Left colon (tissue), 2 donors: ENCODE measurements around the gene FBXW5. TPM values are rescaled to one million over a fixed set of nuclear protein-coding genes. Genes with fewer than 3 reads are reported as not detected.

ENCODE experiments used
- ATAC-seq: fragments of 200-7000 bp; cut with Tn5 transposase; one replicate; pipeline ENCODE4 v1.9.1; 2020; ENCODE audit warnings: mild to moderate bottlenecking, moderate library complexity
- DNase-seq, 2 donors: peaks; one replicate each; pipeline ENCODE4 v3.0.0-alpha.2; 2020
- intact Hi-C, 2 donors: fragments of 100-400 bp; cut with DNase I in 1 of 2; cut with micrococcal nuclease in 1 of 2; formaldehyde crosslinking; loops; one replicate each; pipeline versions ENCODE4 v1.11.2 to v1.14.0; 2022; cut with DNase I, micrococcal nuclease
- total RNA-seq, 2 donors: library from RNA; stranded (reverse); fragmentation: NEBNext Ultra II Directional; extraction: Animal tissue kit (Norgen Biotek cat#: 25700); gene quantifications; one replicate each; pipeline ENCODE4 v1.2.1, GENCODE V29; 2021
- donor health status: DM: no; HTN: no; CAD: no.
- donor health status: DM: yes; HTN: yes; CAD: no.

FBXW5 gene
- total RNA-seq, 2 donors from 2014 or later = 167 to 195 TPM

GRCh38 chr9:136901516-136902258 is 42.9 kb downstream of the FBXW5 start:
- ATAC-seq (peak; percentile 62), DNase-seq (peak; percentile 81 to 85)
- intact Hi-C loops = no loop called here

- peak; percentile 1 for ATAC-seq
- DNase-seq = peak in 1 of 2 donors; percentile 26
- intact Hi-C loops = no loop called here
Observed at GRCh38 chr9:136900988-136901515, 43.5 kb downstream of the FBXW5 start.

GRCh38 chr9:136900556-136900955 is 44.0 kb downstream of the FBXW5 start:
- DNase-seq (no peak), ATAC-seq (no peak)
- intact Hi-C loops = no loop called here

- intact Hi-C loops = no loop called here
- DNase-seq = peak; percentile 72 to 83
Observed at GRCh38 chr9:136899196-136899595, 45.3 kb downstream of the FBXW5 start.

GRCh38 chr9:136898483-136899100 is 45.9 kb downstream of the FBXW5 start:
- intact Hi-C loops = no loop called here
- no peak for ATAC-seq

More at GRCh38 chr9:136899196-136899595, 45.3 kb downstream of the FBXW5 start:
- ATAC-seq = peak; percentile 43

GRCh38 chr9:136896027-136896426 is 48.5 kb downstream of the FBXW5 start:
- intact Hi-C loops = no loop called here
- DNase-seq (no peak), ATAC-seq (no peak)

More at GRCh38 chr9:136898483-136899100, 45.9 kb downstream of the FBXW5 start:
- DNase-seq = no peak

GRCh38 chr9:136890661-136891060 is 53.9 kb downstream of the FBXW5 start:
- intact Hi-C loops = no loop called here
- no peak for DNase-seq
- no peak for ATAC-seq

Other genes starting within 250 kb of the FBXW5 start
- gene DIPK1B, start 232.2 kb downstream of the FBXW5 start, total RNA-seq = 1 to 10 TPM; 1.3 to 2.1 TPM
- 1 to 10 TPM; 1.2 to 2.4 TPM for gene LCN10, start 201.8 kb downstream of the FBXW5 start, total RNA-seq
- gene LCN6, start 196.2 kb downstream of the FBXW5 start, total RNA-seq = 1 to 10 TPM; 1.0 to 3.6 TPM
- under 1 TPM in 1 of 2 donors, not detected in 1; 0.36 TPM for gene LCN8, start 186.5 kb downstream of the FBXW5 start, total RNA-seq
- gene LCN15, start 180.2 kb downstream of the FBXW5 start, total RNA-seq = 10 to 100 TPM in 1 of 2 donors, 1 to 10 TPM in 1; 8.0 to 15.9 TPM
- 100 to 1,000 TPM; 239 to 377 TPM for gene TMEM141, start 153.4 kb downstream of the FBXW5 start, total RNA-seq
- gene CCDC183, start 148.4 kb downstream of the FBXW5 start, total RNA-seq = 10 to 100 TPM; 20.6 to 35.1 TPM
- 100 to 1,000 TPM; 120 to 132 TPM for gene RABL6, start 136.8 kb downstream of the FBXW5 start, total RNA-seq
- 10 to 100 TPM; 10.4 to 11.1 TPM for gene AJM1, start 102.3 kb downstream of the FBXW5 start, total RNA-seq
- 100 to 1,000 TPM; 109 to 154 TPM for gene PHPT1, start 95.3 kb downstream of the FBXW5 start, total RNA-seq
- gene MAMDC4, start 92.4 kb downstream of the FBXW5 start, total RNA-seq = 10 to 100 TPM; 19.1 to 20.1 TPM
- gene EDF1, start 78.4 kb downstream of the FBXW5 start, total RNA-seq = 100 to 1,000 TPM; 434 to 466 TPM
- gene TRAF2, start 58.2 kb downstream of the FBXW5 start, total RNA-seq = 10 to 100 TPM; 23.7 to 25.3 TPM
- 1 to 10 TPM; 3.9 to 8.3 TPM for gene C8G, start 505 bp upstream of the FBXW5 start, total RNA-seq
- gene LCN12, start 7.5 kb upstream of the FBXW5 start, total RNA-seq = 10 to 100 TPM in 1 of 2 donors, 1 to 10 TPM in 1; 8.5 to 10.2 TPM
- gene PTGDS, start 32.8 kb upstream of the FBXW5 start, total RNA-seq = 10 to 100 TPM in 1 of 2 donors, 1 to 10 TPM in 1; 8.7 to 36.9 TPM
- gene LCNL1, start 38.3 kb upstream of the FBXW5 start, total RNA-seq = under 1 TPM in 1 of 2 donors, not detected in 1; 0.06 TPM
- gene PAXX, start 47.7 kb upstream of the FBXW5 start, total RNA-seq = 10 to 100 TPM; 33.3 to 41.2 TPM
- 1 to 10 TPM; 3.2 to 3.8 TPM for gene CLIC3, start 51.8 kb upstream of the FBXW5 start, total RNA-seq
- 10 to 100 TPM; 55.5 to 56.0 TPM for gene ABCA2, start 83.5 kb upstream of the FBXW5 start, total RNA-seq
- gene FUT7, start 87.3 kb upstream of the FBXW5 start, total RNA-seq = not detected
- 100 to 1,000 TPM; 170 to 204 TPM for gene NPDC1, start 101.4 kb upstream of the FBXW5 start, total RNA-seq
- 10 to 100 TPM; 25.0 to 26.3 TPM for gene ENTPD2, start 109.3 kb upstream of the FBXW5 start, total RNA-seq
- gene SAPCD2, start 125.8 kb upstream of the FBXW5 start, total RNA-seq = 10 to 100 TPM; 10.3 to 16.8 TPM
- 10 to 100 TPM; 13.0 to 18.2 TPM for gene UAP1L1, start 132.8 kb upstream of the FBXW5 start, total RNA-seq
- gene MAN1B1, start 142.2 kb upstream of the FBXW5 start, total RNA-seq = 10 to 100 TPM; 50.0 to 53.5 TPM
- gene DPP7, start 170.0 kb upstream of the FBXW5 start, total RNA-seq = 10 to 100 TPM; 53.1 to 66.0 TPM
- under 1 TPM; 0.46 to 0.47 TPM for gene GRIN1, start 194.4 kb upstream of the FBXW5 start, total RNA-seq
- 10 to 100 TPM; 70.0 to 95.7 TPM for gene LRRC26, start 225.3 kb upstream of the FBXW5 start, total RNA-seq
- gene TMEM210, start 227.3 kb upstream of the FBXW5 start, total RNA-seq = under 1 TPM; 0.67 to 0.70 TPM
- 10 to 100 TPM; 50.6 to 64.1 TPM for gene ANAPC2, start 243.8 kb upstream of the FBXW5 start, total RNA-seq
- gene SSNA1, start 243.9 kb upstream of the FBXW5 start, total RNA-seq = 10 to 100 TPM; 56.7 to 68.8 TPM